HG02973 (cell line): ENCODE results near the gene CTIF.

Experiments
- ATAC-seq: cut with Tn5 transposase; IDR thresholded peaks from one replicate; pipeline ENCODE4 v1.9.1; 2021; ENCODE audit warnings: moderate library complexity; ENCODE audit not compliant: unreplicated experiment

Gene CTIF

GRCh38 chr18:48550101-48550729 is 11.4 kb downstream of the CTIF start:
- ATAC-seq, result no peak

GRCh38 chr18:48551100-48551499 is 12.3 kb downstream of the CTIF start:
- ATAC-seq, result no peak

- ATAC-seq, result no peak
Measured at GRCh38 chr18:48552130-48552529, 13.3 kb downstream of the CTIF start.

- no peak for ATAC-seq
Measured at GRCh38 chr18:48553236-48553635, 14.4 kb downstream of the CTIF start.

GRCh38 chr18:48554610-48555400 is 16.0 kb downstream of the CTIF start:
- no peak for ATAC-seq

GRCh38 chr18:48555465-48555995 is 16.7 kb downstream of the CTIF start:
- ATAC-seq, result no peak

- ATAC-seq, result no peak
Measured at GRCh38 chr18:48557640-48558174, 18.9 kb downstream of the CTIF start.

GRCh38 chr18:48558248-48558647 is 19.4 kb downstream of the CTIF start:
- no peak for ATAC-seq

- no peak for ATAC-seq
Measured at GRCh38 chr18:48560491-48560890, 21.7 kb downstream of the CTIF start.

GRCh38 chr18:48562075-48562474 is 23.2 kb downstream of the CTIF start:
- no peak for ATAC-seq

GRCh38 chr18:48563027-48563426 is 24.2 kb downstream of the CTIF start:
- ATAC-seq, result no peak

GRCh38 chr18:48564139-48564538 is 25.3 kb downstream of the CTIF start:
- ATAC-seq, result no peak

- ATAC-seq, result no peak
Measured at GRCh38 chr18:48565105-48565504, 26.3 kb downstream of the CTIF start.

- no peak for ATAC-seq
Measured at GRCh38 chr18:48566589-48566988, 27.8 kb downstream of the CTIF start.

GRCh38 chr18:48567388-48567787 is 28.6 kb downstream of the CTIF start:
- no peak for ATAC-seq

- ATAC-seq, result no peak
Measured at GRCh38 chr18:48569139-48569914, 30.5 kb downstream of the CTIF start.

- no peak for ATAC-seq
Measured at GRCh38 chr18:48569915-48570264, 31.1 kb downstream of the CTIF start.

- no peak for ATAC-seq
Measured at GRCh38 chr18:48570313-48570712, 31.5 kb downstream of the CTIF start.

GRCh38 chr18:48571639-48572384 is 33.0 kb downstream of the CTIF start:
- ATAC-seq, result no peak

- ATAC-seq, result no peak
Measured at GRCh38 chr18:48572402-48573126, 33.7 kb downstream of the CTIF start.
